LNCAP (cell line): ENCODE results near the gene MACROD2.

Experiments
- TF ChIP-seq, protein P1 (sequence below): fragments of 450-650 bp; IDR thresholded peaks from 2 replicates; pipeline ENCODE4 v1.5.1; 2017; ENCODE audit warnings: mild to moderate bottlenecking

Gene MACROD2

GRCh38 chr20:15395457-15395856 is 1400.1 kb downstream of the MACROD2 start:
- TF ChIP-seq, protein P1, sequence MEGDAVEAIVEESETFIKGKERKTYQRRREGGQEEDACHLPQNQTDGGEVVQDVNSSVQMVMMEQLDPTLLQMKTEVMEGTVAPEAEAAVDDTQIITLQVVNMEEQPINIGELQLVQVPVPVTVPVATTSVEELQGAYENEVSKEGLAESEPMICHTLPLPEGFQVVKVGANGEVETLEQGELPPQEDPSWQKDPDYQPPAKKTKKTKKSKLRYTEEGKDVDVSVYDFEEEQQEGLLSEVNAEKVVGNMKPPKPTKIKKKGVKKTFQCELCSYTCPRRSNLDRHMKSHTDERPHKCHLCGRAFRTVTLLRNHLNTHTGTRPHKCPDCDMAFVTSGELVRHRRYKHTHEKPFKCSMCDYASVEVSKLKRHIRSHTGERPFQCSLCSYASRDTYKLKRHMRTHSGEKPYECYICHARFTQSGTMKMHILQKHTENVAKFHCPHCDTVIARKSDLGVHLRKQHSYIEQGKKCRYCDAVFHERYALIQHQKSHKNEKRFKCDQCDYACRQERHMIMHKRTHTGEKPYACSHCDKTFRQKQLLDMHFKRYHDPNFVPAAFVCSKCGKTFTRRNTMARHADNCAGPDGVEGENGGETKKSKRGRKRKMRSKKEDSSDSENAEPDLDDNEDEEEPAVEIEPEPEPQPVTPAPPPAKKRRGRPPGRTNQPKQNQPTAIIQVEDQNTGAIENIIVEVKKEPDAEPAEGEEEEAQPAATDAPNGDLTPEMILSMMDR = no peak

DNA sequence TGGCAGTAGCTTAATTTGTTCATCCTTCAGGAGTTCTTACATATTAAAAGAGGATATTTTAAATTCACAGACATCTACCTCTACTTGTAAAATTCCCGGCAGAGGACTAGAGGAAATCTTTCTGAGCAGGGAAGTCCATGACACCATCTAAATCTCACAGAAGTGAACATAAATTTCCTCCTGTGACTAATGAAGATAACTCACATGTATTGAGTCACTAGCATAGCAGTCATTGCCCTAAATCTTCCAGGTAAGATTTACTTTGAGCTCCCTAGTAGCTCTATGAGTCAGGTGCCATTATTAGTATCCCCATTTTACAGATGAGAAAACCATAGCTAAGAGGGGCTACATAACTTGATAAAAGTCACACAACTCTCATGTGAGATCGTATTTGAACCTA is 1400.7 kb downstream of the MACROD2 start:
- TF ChIP-seq, protein P1 = no peak

DNA sequence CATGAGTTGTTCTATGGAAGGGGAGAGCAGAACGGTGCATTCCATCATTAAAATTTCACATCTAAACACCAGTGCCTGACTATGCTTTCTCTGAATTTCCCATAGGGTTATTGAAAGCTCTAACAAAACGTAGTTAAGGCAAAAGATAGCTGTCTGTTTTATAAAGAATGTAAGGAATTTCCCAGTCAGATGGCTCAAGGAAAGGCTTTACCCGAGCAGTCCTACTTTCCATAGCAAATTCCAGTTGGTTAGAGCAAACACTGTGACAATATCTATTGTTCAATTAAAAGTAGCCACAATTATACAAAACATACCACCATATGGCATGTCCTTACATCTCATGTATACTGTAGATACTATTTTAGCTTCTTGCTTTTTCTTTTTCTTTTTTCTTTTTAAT is 1401.6 kb downstream of the MACROD2 start:
- TF ChIP-seq, protein P1 = no peak

DNA sequence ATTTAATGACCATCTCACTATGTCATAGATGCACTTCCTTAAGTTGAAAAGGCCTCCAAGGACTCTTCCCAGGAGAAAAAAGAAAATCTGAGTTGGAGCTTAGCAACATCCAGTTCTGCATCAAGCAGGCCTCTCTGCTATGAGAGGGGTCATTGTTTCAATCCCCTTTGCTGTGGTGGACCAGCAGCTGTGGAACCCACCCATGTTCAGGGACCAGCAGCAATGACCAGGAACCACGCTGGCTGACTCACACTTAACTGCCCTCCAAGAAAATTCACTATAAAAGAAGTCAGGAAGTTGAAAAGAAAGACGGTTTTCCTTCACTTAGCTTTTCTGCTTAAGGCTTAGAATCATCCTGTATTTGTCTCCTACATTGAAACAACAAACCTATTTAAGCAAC is 1404.5 kb downstream of the MACROD2 start:
- TF ChIP-seq, protein P1 = no peak

DNA sequence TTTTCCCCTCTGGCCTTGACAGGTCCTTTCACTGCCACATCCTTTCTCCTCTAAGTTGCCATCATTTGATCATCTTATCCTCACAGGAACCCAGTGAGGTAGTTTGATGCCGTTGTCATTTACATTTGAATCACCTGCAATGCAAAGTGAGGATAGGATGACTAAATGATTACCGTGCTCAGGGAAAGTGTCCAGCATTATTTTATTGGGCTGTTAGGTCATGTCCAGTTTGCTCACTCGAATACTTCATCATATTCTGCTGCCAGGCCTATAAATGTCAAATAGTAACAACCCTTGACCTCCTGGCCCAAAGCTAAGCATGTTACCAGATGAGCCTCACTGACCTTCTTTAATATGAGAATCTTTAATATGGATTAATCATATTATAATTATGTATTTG is 1410.8 kb downstream of the MACROD2 start:
- TF ChIP-seq, protein P1 = no peak

GRCh38 chr20:15411781-15412180 is 1416.5 kb downstream of the MACROD2 start:
- TF ChIP-seq, protein P1 = no peak

- TF ChIP-seq, protein P1 = no peak
Observed at GRCh38 chr20:15415908-15416307, 1420.6 kb downstream of the MACROD2 start.

GRCh38 chr20:15419856-15420255 is 1424.5 kb downstream of the MACROD2 start:
- TF ChIP-seq, protein P1 = no peak
